ENCODE results near the gene DEFB129.
"Not testable (repeated sequence)": the region's sequence is repeated elsewhere in the genome, so short reads cannot be mapped to it uniquely, and the experiment has no call there.

DNA sequence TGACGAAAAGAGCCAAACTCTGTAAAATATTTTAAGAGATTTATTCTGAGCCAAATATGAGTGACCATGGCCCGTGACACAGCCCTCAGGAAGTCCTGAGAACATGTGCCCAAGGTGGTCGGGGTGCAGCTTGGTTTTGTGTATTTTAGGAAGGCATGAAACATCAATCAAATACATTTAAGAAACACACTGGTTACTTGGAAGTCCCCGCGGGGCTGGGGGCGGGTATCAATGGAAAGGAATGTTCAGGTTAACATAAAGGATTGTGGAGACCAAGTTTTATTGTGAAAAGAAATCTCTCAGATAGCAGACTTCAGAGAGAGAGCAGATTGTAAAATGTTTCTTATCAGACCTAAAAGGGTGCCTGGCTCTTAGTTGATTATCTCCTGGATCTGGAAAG, 26.4 kb downstream of the DEFB129 start:
- TF ChIP-seq, protein P1, sequence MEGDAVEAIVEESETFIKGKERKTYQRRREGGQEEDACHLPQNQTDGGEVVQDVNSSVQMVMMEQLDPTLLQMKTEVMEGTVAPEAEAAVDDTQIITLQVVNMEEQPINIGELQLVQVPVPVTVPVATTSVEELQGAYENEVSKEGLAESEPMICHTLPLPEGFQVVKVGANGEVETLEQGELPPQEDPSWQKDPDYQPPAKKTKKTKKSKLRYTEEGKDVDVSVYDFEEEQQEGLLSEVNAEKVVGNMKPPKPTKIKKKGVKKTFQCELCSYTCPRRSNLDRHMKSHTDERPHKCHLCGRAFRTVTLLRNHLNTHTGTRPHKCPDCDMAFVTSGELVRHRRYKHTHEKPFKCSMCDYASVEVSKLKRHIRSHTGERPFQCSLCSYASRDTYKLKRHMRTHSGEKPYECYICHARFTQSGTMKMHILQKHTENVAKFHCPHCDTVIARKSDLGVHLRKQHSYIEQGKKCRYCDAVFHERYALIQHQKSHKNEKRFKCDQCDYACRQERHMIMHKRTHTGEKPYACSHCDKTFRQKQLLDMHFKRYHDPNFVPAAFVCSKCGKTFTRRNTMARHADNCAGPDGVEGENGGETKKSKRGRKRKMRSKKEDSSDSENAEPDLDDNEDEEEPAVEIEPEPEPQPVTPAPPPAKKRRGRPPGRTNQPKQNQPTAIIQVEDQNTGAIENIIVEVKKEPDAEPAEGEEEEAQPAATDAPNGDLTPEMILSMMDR (IDR thresholded peaks at IDR 0.05), result not testable (repeated sequence)
- not testable (repeated sequence) for TF ChIP-seq POLR2A, EP300 (IDR thresholded peaks at IDR 0.05)

Measured in ovary (tissue), 3 donors.